WTC11 (cell line): Measurements from ENCODE around the gene TRAPPC3. TPM values are rescaled to one million over a fixed set of nuclear protein-coding genes. Genes with fewer than 3 reads are reported as not detected.

Experiments used
- ATAC-seq: fragments of 200-7000 bp; cut with Tn5 transposase; 2 replicates; pipeline ENCODE4 v1.10.0; 2021; ENCODE audit warnings: mild to moderate bottlenecking, moderate library complexity
- CTCF ChIA-PET: fragments of 300-600 bp; sonication (Branson Sonifier 250); formaldehyde crosslinking; loops from one replicate; lab custom pipeline; 2021; ENCODE audit warnings: antibody characterized with exemption; lab: Charles Lee
- POLR2A ChIA-PET: fragments of 350-600 bp; sonication (Branson Sonifier 250); formaldehyde crosslinking; loops from one replicate; lab custom pipeline; 2021; ENCODE audit warnings: antibody characterized with exemption; lab: Charles Lee
- DNase-seq: peaks from one replicate; pipeline ENCODE4 v3.0.0; 2021; ENCODE audit warnings: low spot score
- H3K27ac Mint-ChIP-seq: 2 replicates; pipeline ENCODE4 v1.8.0; 2021; ENCODE audit warnings: mixed read lengths
- H3K27me3 Mint-ChIP-seq: 2 replicates; pipeline ENCODE4 v1.8.0; 2021; ENCODE audit warnings: low read depth, mild to moderate bottlenecking, moderate library complexity, mixed read lengths
- H3K36me3 Mint-ChIP-seq: 2 replicates; pipeline ENCODE4 v1.8.0; 2021; ENCODE audit warnings: mixed read lengths
- H3K4me1 Mint-ChIP-seq: 2 replicates; pipeline ENCODE4 v1.8.0; 2022; ENCODE audit warnings: mixed read lengths
- H3K4me3 Mint-ChIP-seq: 2 replicates; pipeline ENCODE4 v1.8.0; 2021; ENCODE audit warnings: mild to moderate bottlenecking, moderate library complexity, mixed read lengths
- H3K9me3 Mint-ChIP-seq: 2 replicates; pipeline ENCODE4 v1.8.0; 2021; ENCODE audit warnings: mixed read lengths
- CBFB ChIP-seq: sonication (generic); formaldehyde crosslinking; IDR thresholded peaks from 2 replicates; pipeline ENCODE4 v1.8.1; 2022; ENCODE audit warnings: mild to moderate bottlenecking, low read depth, missing genetic modification reagents
- E2F5 ChIP-seq: sonication (generic); formaldehyde crosslinking; IDR thresholded peaks from 2 replicates; pipeline ENCODE4 v1.8.1; 2022; ENCODE audit warnings: mild to moderate bottlenecking, moderate library complexity, missing genetic modification reagents
- FOXJ3 ChIP-seq: sonication (generic); formaldehyde crosslinking; IDR thresholded peaks from 2 replicates; pipeline ENCODE4 v1.9.0; 2021; ENCODE audit warnings: missing genetic modification reagents, mild to moderate bottlenecking, borderline replicate concordance
- KAT7 ChIP-seq: sonication (generic); formaldehyde crosslinking; IDR thresholded peaks from 2 replicates; pipeline ENCODE4 v1.8.1; 2023; ENCODE audit warnings: missing genetic modification reagents, mild to moderate bottlenecking, borderline replicate concordance
- MXD4 ChIP-seq: fragments of 250-450 bp; sonication (Bioruptor Pico); IDR thresholded peaks from 2 replicates; pipeline ENCODE4 v1.8.0; 2021; ENCODE audit warnings: mild to moderate bottlenecking, moderate library complexity, borderline replicate concordance
- NR2C2 ChIP-seq: sonication (generic); formaldehyde crosslinking; IDR thresholded peaks from 2 replicates; pipeline ENCODE4 v1.8.0; 2022; ENCODE audit warnings: mild to moderate bottlenecking, missing genetic modification reagents
- RELA ChIP-seq: sonication (generic); formaldehyde crosslinking; IDR thresholded peaks from 2 replicates; pipeline ENCODE4 v1.8.1; 2022; ENCODE audit warnings: missing genetic modification reagents, mild to moderate bottlenecking, borderline replicate concordance
- SOX15 ChIP-seq: fragments of 250-450 bp; sonication (Bioruptor Pico); IDR thresholded peaks from 2 replicates; pipeline ENCODE4 v1.9.0; 2021; ENCODE audit warnings: mild to moderate bottlenecking
- TEAD1 ChIP-seq: sonication (generic); formaldehyde crosslinking; IDR thresholded peaks from 2 replicates; pipeline ENCODE4 v1.8.0; 2022; ENCODE audit warnings: mild to moderate bottlenecking, missing genetic modification reagents
- TEAD4 ChIP-seq: sonication (generic); formaldehyde crosslinking; IDR thresholded peaks from 2 replicates; pipeline ENCODE4 v1.8.0; 2022; ENCODE audit warnings: mild to moderate bottlenecking, missing genetic modification reagents
- ZNF138 ChIP-seq: sonication (generic); formaldehyde crosslinking; conservative IDR thresholded peaks from 2 replicates; pipeline ENCODE4 v1.8.1; 2022; ENCODE audit warnings: mild to moderate bottlenecking, moderate library complexity, missing genetic modification reagents
- ZNF263 ChIP-seq: sonication (generic); formaldehyde crosslinking; IDR thresholded peaks from 2 replicates; pipeline ENCODE4 v1.8.1; 2022; ENCODE audit warnings: low read depth, mild to moderate bottlenecking, moderate library complexity, missing genetic modification reagents
- ZNF317 ChIP-seq: sonication (generic); formaldehyde crosslinking; IDR thresholded peaks from 2 replicates; pipeline ENCODE4 v1.8.1; 2023; ENCODE audit warnings: low read depth, mild to moderate bottlenecking, moderate library complexity, missing genetic modification reagents, borderline replicate concordance
- ZNF671 ChIP-seq: fragments of 250-450 bp; sonication (Bioruptor Pico); IDR thresholded peaks from 2 replicates; pipeline ENCODE4 v1.8.0; 2021; ENCODE audit warnings: mild to moderate bottlenecking
- total RNA-seq: library from RNA; stranded (reverse); gene quantifications from 3 replicates; pipeline ENCODE4 v1.2.3, GENCODE V29; 2021
- TF ChIP-seq, protein P1 (sequence below): sonication (generic); formaldehyde crosslinking; IDR thresholded peaks from 2 replicates; pipeline ENCODE4 v1.8.1; 2022; ENCODE audit warnings: low read depth, mild to moderate bottlenecking, moderate library complexity, missing genetic modification reagents, borderline replicate concordance
- TF ChIP-seq, protein P2 (sequence below): sonication (generic); formaldehyde crosslinking; IDR thresholded peaks from 2 replicates; pipeline ENCODE4 v1.8.1; 2022; ENCODE audit warnings: low read depth, missing genetic modification reagents, borderline replicate concordance
- TF ChIP-seq, protein P3 (sequence below): sonication (generic); formaldehyde crosslinking; conservative IDR thresholded peaks from 2 replicates; pipeline ENCODE4 v1.8.1; 2023; ENCODE audit warnings: mild to moderate bottlenecking, low read depth, missing genetic modification reagents, moderate library complexity
- TF ChIP-seq, protein P4 (sequence below): sonication (generic); formaldehyde crosslinking; IDR thresholded peaks from 2 replicates; pipeline ENCODE4 v1.8.1; 2023; ENCODE audit warnings: mild to moderate bottlenecking, missing genetic modification reagents
- TF ChIP-seq, protein P5 (sequence below): sonication (generic); formaldehyde crosslinking; IDR thresholded peaks from 2 replicates; pipeline ENCODE4 v1.8.1; 2022; ENCODE audit warnings: mild to moderate bottlenecking, missing genetic modification reagents, moderate library complexity, borderline replicate concordance
- TF ChIP-seq, protein P6 (sequence below): sonication (generic); formaldehyde crosslinking; IDR thresholded peaks from 2 replicates; pipeline ENCODE4 v1.8.0; 2023; ENCODE audit warnings: mild to moderate bottlenecking, missing genetic modification reagents
- TF ChIP-seq, protein P7 (sequence below): fragments of 200-600 bp; IDR thresholded peaks from 2 replicates; pipeline ENCODE4 v1.8.0; 2022; ENCODE audit warnings: antibody characterized with exemption

Gene TRAPPC3
- total RNA-seq, 1 experiment from 2014 or later = 48.9 TPM

- no peaks in the 10 kb centered on the region for H3K27me3 Mint-ChIP-seq
- TF ChIP-seq, protein P1, sequence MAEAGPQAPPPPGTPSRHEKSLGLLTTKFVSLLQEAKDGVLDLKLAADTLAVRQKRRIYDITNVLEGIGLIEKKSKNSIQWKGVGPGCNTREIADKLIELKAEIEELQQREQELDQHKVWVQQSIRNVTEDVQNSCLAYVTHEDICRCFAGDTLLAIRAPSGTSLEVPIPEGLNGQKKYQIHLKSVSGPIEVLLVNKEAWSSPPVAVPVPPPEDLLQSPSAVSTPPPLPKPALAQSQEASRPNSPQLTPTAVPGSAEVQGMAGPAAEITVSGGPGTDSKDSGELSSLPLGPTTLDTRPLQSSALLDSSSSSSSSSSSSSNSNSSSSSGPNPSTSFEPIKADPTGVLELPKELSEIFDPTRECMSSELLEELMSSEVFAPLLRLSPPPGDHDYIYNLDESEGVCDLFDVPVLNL = no peak
- TF ChIP-seq SOX15 (CRISPR knock-in tag) = no peak
- TF ChIP-seq KAT7 (CRISPR knock-in tag) = no peak
- TF ChIP-seq, protein P2, sequence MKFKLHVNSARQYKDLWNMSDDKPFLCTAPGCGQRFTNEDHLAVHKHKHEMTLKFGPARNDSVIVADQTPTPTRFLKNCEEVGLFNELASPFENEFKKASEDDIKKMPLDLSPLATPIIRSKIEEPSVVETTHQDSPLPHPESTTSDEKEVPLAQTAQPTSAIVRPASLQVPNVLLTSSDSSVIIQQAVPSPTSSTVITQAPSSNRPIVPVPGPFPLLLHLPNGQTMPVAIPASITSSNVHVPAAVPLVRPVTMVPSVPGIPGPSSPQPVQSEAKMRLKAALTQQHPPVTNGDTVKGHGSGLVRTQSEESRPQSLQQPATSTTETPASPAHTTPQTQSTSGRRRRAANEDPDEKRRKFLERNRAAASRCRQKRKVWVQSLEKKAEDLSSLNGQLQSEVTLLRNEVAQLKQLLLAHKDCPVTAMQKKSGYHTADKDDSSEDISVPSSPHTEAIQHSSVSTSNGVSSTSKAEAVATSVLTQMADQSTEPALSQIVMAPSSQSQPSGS (CRISPR knock-in tag) = no peak
- TF ChIP-seq, protein P3, sequence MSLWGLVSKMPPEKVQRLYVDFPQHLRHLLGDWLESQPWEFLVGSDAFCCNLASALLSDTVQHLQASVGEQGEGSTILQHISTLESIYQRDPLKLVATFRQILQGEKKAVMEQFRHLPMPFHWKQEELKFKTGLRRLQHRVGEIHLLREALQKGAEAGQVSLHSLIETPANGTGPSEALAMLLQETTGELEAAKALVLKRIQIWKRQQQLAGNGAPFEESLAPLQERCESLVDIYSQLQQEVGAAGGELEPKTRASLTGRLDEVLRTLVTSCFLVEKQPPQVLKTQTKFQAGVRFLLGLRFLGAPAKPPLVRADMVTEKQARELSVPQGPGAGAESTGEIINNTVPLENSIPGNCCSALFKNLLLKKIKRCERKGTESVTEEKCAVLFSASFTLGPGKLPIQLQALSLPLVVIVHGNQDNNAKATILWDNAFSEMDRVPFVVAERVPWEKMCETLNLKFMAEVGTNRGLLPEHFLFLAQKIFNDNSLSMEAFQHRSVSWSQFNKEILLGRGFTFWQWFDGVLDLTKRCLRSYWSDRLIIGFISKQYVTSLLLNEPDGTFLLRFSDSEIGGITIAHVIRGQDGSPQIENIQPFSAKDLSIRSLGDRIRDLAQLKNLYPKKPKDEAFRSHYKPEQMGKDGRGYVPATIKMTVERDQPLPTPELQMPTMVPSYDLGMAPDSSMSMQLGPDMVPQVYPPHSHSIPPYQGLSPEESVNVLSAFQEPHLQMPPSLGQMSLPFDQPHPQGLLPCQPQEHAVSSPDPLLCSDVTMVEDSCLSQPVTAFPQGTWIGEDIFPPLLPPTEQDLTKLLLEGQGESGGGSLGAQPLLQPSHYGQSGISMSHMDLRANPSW (CRISPR knock-in tag) = no peak
- TF ChIP-seq, protein P4, sequence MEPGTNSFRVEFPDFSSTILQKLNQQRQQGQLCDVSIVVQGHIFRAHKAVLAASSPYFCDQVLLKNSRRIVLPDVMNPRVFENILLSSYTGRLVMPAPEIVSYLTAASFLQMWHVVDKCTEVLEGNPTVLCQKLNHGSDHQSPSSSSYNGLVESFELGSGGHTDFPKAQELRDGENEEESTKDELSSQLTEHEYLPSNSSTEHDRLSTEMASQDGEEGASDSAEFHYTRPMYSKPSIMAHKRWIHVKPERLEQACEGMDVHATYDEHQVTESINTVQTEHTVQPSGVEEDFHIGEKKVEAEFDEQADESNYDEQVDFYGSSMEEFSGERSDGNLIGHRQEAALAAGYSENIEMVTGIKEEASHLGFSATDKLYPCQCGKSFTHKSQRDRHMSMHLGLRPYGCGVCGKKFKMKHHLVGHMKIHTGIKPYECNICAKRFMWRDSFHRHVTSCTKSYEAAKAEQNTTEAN = no peak
- TF ChIP-seq E2F5 (CRISPR knock-in tag) = no peak
- TF ChIP-seq, protein P5, sequence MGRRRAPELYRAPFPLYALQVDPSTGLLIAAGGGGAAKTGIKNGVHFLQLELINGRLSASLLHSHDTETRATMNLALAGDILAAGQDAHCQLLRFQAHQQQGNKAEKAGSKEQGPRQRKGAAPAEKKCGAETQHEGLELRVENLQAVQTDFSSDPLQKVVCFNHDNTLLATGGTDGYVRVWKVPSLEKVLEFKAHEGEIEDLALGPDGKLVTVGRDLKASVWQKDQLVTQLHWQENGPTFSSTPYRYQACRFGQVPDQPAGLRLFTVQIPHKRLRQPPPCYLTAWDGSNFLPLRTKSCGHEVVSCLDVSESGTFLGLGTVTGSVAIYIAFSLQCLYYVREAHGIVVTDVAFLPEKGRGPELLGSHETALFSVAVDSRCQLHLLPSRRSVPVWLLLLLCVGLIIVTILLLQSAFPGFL (CRISPR knock-in tag) = no peak
- no peak for TF ChIP-seq ZNF317 (CRISPR knock-in tag)
- TF ChIP-seq ZNF671 (CRISPR knock-in tag) = no peak
- no peak for TF ChIP-seq TEAD1 (CRISPR knock-in tag)
- TF ChIP-seq ZNF138 (CRISPR knock-in tag) = no peak
- no peak for TF ChIP-seq CBFB
- no peak for TF ChIP-seq NR2C2 (CRISPR knock-in tag)
- no peak for TF ChIP-seq TEAD4 (CRISPR knock-in tag)
- TF ChIP-seq, all 79 proteins: peak for 0
- peaks cover 26% of the 10 kb centered on the region for H3K36me3 Mint-ChIP-seq
- ATAC-seq (no peak), DNase-seq (peak; percentile 3)
- no peak overlapping the region for H3K27ac Mint-ChIP-seq
- ChIA-PET CTCF (no interaction called here), POLR2A (no interaction called here)
- H3K4me1 Mint-ChIP-seq = peaks cover 17% of the 10 kb centered on the region
- no peaks in the 10 kb centered on the region for H3K9me3 Mint-ChIP-seq
- H3K4me3 Mint-ChIP-seq = no peak overlapping the region
Observed at GRCh38 chr1:36091698-36092097, 57.6 kb downstream of the TRAPPC3 start.

DNA sequence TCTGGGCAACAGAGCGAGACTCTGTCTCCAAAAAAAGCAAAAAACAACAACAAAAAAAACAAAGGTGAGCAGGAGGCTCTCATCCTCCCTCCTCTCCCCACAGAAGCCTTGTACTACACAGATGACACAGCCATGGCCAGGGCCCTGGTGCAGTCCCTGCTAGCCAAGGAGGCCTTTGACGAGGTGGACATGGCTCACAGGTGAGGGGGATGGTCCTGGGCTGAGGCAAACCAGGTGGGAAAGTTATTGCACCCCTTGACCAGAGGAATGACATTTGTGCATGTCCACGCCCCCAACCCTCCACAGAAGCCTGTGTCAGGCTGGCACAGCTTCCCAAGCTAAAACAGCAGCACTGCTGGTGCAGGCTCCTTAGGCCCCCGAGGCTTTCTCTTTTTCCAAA is 58.1 kb downstream of the TRAPPC3 start:
- Mint-ChIP-seq H3K36me3 (peaks cover 26% of the 10 kb centered on the region), H3K27ac (no peak overlapping the region), H3K4me3 (no peak overlapping the region), H3K4me1 (peaks cover 13% of the 10 kb centered on the region), H3K9me3 (no peaks in the 10 kb centered on the region), H3K27me3 (no peaks in the 10 kb centered on the region; the same call in 1 of the 2 replicates)
- ChIA-PET POLR2A (no interaction called here), CTCF (no interaction called here)
- DNase-seq (peak; percentile 3), ATAC-seq (no peak)
- TF ChIP-seq FOXJ3 (CRISPR knock-in tag) = no peak
- no peak for TF ChIP-seq RELA (CRISPR knock-in tag)
- TF ChIP-seq MXD4 = no peak
- TF ChIP-seq, protein P6, sequence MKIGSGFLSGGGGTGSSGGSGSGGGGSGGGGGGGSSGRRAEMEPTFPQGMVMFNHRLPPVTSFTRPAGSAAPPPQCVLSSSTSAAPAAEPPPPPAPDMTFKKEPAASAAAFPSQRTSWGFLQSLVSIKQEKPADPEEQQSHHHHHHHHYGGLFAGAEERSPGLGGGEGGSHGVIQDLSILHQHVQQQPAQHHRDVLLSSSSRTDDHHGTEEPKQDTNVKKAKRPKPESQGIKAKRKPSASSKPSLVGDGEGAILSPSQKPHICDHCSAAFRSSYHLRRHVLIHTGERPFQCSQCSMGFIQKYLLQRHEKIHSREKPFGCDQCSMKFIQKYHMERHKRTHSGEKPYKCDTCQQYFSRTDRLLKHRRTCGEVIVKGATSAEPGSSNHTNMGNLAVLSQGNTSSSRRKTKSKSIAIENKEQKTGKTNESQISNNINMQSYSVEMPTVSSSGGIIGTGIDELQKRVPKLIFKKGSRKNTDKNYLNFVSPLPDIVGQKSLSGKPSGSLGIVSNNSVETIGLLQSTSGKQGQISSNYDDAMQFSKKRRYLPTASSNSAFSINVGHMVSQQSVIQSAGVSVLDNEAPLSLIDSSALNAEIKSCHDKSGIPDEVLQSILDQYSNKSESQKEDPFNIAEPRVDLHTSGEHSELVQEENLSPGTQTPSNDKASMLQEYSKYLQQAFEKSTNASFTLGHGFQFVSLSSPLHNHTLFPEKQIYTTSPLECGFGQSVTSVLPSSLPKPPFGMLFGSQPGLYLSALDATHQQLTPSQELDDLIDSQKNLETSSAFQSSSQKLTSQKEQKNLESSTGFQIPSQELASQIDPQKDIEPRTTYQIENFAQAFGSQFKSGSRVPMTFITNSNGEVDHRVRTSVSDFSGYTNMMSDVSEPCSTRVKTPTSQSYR = no peak
- TF ChIP-seq ZNF263 (CRISPR knock-in tag) = no peak
- TF ChIP-seq, protein P7, sequence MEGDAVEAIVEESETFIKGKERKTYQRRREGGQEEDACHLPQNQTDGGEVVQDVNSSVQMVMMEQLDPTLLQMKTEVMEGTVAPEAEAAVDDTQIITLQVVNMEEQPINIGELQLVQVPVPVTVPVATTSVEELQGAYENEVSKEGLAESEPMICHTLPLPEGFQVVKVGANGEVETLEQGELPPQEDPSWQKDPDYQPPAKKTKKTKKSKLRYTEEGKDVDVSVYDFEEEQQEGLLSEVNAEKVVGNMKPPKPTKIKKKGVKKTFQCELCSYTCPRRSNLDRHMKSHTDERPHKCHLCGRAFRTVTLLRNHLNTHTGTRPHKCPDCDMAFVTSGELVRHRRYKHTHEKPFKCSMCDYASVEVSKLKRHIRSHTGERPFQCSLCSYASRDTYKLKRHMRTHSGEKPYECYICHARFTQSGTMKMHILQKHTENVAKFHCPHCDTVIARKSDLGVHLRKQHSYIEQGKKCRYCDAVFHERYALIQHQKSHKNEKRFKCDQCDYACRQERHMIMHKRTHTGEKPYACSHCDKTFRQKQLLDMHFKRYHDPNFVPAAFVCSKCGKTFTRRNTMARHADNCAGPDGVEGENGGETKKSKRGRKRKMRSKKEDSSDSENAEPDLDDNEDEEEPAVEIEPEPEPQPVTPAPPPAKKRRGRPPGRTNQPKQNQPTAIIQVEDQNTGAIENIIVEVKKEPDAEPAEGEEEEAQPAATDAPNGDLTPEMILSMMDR = no peak
- TF ChIP-seq NR2C2 (CRISPR knock-in tag) = no peak
